Left lung (tissue), 10 donors: ENCODE results near the gene RPS6KA2. TPM values are rescaled to one million over a fixed set of nuclear protein-coding genes. Genes with fewer than 3 reads are reported as not detected.

ENCODE experiments used
- ATAC-seq: fragments of 200-7000 bp; cut with Tn5 transposase; one replicate; pipeline ENCODE4 v1.9.1; 2020; ENCODE audit warnings: moderate library complexity
- DNase-seq, 4 donors: peaks; one replicate each; pipeline ENCODE4 v3.0.0-alpha.2; 2013 to 2020
- H3K27ac ChIP-seq, 2 donors: fragments of 200-600 bp; sonication (generic) in 1 of 2; one replicate each; pipeline versions ENCODE4 v1.5.0 to v1.8.0; 2020 to 2021
- H3K27me3 ChIP-seq, 2 donors: fragments of 200-600 bp; sonication (generic) in 1 of 2; one replicate each; pipeline versions ENCODE4 v1.5.0 to v1.8.0; 2020 to 2021
- H3K36me3 ChIP-seq, 2 donors: fragments of 200-600 bp; sonication (generic) in 1 of 2; one replicate each; pipeline versions ENCODE4 v1.5.0 to v1.8.0; 2020 to 2021
- H3K4me1 ChIP-seq, 2 donors: fragments of 200-600 bp; one replicate each; pipeline ENCODE4 v1.8.0; 2021
- H3K4me3 ChIP-seq, 2 donors: fragments of 200-600 bp; sonication (generic) in 1 of 2; one replicate each; pipeline versions ENCODE4 v1.5.0 to v1.8.0; 2020 to 2021; ENCODE audit warnings: mild to moderate bottlenecking in 1 of 2
- H3K9me3 ChIP-seq, 2 donors: fragments of 200-600 bp; sonication (generic) in 1 of 2; one replicate each; pipeline versions ENCODE4 v1.5.0 to v1.8.0; 2020 to 2021
- CTCF ChIP-seq, 2 donors: fragments of 200-600 bp; sonication (generic) in 1 of 2; IDR thresholded peaks; one replicate each; pipeline versions ENCODE4 v1.5.0 to v1.8.0; 2021; ENCODE audit warnings: antibody characterized with exemption in 2 of 2
- intact Hi-C, 2 donors: fragments of 100-400 bp; cut with DNase I; formaldehyde crosslinking; loops; one replicate each; pipeline versions ENCODE4 v1.11.2 to v1.14.2; 2022
- polyA plus RNA-seq, 6 donors: library from polyadenylated mRNA; unstranded; fragments of 120-200 nt; gene quantifications; one replicate each; pipeline ENCODE4 v1.2.1, GENCODE V29; 2013; ENCODE audit not compliant: insufficient read length in 6 of 6
- total RNA-seq, 2 donors: library from RNA; stranded (reverse); fragmentation: NEBNext Ultra II Directional; extraction: Animal tissue kit (Norgen Biotek cat#: 25700); gene quantifications; one replicate each; pipeline ENCODE4 v1.2.1, GENCODE V29; 2021
- donor health status: DM: no; HTN: yes; CAD: no.
- donor health status: DM: no; HTN: no; CAD: no.

RPS6KA2 gene
- total and polyA plus RNA-seq, 8 donors, result 42.0 to 160 (median 48.0) TPM

DNA sequence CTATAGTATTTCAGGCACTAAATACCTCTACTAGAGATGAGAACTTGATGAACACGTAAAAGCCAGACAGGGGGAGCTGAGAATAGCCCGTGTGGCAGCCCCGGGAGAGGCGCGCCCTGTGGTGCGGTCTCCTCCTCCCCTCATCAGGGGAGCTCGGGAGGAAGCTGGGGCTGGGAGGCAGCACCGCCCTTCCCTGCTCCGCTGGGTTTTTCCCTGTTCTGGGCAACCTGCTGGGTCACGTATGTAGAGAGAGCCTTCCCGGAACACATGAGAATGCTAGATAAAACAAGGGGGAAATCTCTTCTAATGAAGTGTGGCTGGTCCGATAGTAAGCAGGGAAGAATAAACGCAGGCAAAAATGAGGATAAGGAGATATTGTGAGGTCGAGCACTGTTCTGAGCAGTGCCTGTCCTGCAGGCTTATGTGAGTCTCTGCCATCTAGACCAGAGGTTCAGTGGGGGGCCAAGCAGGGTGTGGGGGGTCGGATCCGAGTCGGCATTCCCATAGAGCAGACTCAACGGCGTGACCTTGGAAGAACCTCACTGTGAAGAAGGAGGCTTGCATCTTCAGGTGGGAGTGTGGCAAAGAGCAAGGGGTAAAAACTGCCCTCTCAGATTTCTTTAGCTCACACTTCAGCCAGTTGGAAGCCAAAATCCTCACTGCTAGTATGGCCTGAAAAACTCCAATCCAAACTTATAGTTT lies 13.4 kb upstream of the RPS6KA2 start:
- DNase-seq, result peak in 2 of 4 donors; percentile 63 to 88
- Histone ChIP-seq H3K27ac (peak overlapping the region; percentile 3 to 40), H3K36me3 (no peaks in the 10 kb centered on the region), H3K4me1 (peaks cover 0 to 29% of the 10 kb centered on the region in 2 donors), H3K4me3 (no peak overlapping the region), H3K9me3 (no peaks in the 10 kb centered on the region), H3K27me3 (peaks cover 0 to 5% of the 10 kb centered on the region in 2 donors)
- TF ChIP-seq CTCF (IDR thresholded peaks at IDR 0.05), result no peak
- peak; percentile 94 for ATAC-seq
- intact Hi-C loops, result no loop called here

DNA sequence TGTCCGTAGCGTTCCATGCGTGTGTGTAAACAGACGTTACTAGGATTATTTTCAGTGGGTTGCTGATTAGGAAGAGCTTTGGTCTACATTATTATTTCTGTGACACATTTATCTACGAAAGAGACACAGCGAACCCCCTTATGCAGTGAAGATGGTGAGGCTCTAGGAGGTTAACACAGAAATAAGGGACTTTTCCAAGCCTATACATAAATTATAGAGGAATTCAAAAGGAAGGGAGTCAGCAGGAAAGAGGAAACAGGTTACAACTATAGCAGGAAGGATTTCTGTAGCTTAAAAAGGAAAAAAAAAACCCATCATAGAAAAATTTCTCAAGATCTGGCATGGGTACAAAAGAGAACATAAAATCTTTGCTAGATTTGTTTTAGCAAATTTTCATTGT lies 12.9 kb upstream of the RPS6KA2 start:
- intact Hi-C loops, result no loop called here
- H3K4me3 ChIP-seq, result no peak overlapping the region
- H3K9me3 ChIP-seq, result no peaks in the 10 kb centered on the region
- TF ChIP-seq CTCF (IDR thresholded peaks at IDR 0.05), result no peak
- ATAC-seq (no peak), DNase-seq (no peak)
- peak overlapping the region; percentile 3 to 40 for H3K27ac ChIP-seq
- H3K4me1 ChIP-seq, result peaks cover 0 to 29% of the 10 kb centered on the region in 2 donors
- H3K27me3 ChIP-seq, result peaks cover 0 to 5% of the 10 kb centered on the region in 2 donors
- H3K36me3 ChIP-seq, result no peaks in the 10 kb centered on the region

DNA sequence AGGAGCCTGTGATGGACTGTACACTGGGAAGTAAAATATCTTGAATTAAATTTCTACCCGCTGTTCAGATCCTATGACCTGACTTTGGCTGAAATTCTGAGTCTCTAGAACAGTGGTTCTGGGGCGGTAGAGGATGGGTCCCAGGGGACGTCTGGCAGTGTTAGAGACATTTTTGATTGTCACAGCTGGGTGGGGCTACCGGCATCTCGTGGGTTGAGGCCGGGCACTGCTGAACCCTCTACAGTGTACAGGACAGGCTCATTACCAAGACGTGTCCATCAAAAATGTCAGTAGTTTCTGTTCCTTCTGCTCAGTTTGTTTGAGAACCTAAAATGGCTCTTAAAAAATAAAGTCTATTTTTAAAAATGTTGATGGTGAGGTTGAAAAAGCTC lies 11.5 kb upstream of the RPS6KA2 start:
- no peak for ATAC-seq
- H3K9me3 ChIP-seq, result no peaks in the 10 kb centered on the region
- DNase-seq, result no peak
- H3K4me1 ChIP-seq, result peaks cover 0 to 37% of the 10 kb centered on the region in 2 donors
- no peaks in the 10 kb centered on the region for H3K36me3 ChIP-seq
- TF ChIP-seq CTCF (IDR thresholded peaks at IDR 0.05), result no peak
- peaks cover 0 to 5% of the 10 kb centered on the region in 2 donors for H3K27me3 ChIP-seq
- intact Hi-C loops, result no loop called here
- H3K27ac ChIP-seq, result no peak overlapping the region
- H3K4me3 ChIP-seq, result no peak overlapping the region

GRCh38 chr6:166637812-166638572 lies 10.9 kb upstream of the RPS6KA2 start:
- Histone ChIP-seq H3K9me3 (no peaks in the 10 kb centered on the region), H3K4me3 (no peak overlapping the region), H3K36me3 (no peaks in the 10 kb centered on the region), H3K4me1 (peaks cover 0 to 43% of the 10 kb centered on the region in 2 donors), H3K27ac (peak overlapping the region in 1 of 2 donors; percentile 70), H3K27me3 (peaks cover 0 to 5% of the 10 kb centered on the region in 2 donors)
- no peak for TF ChIP-seq CTCF (IDR thresholded peaks at IDR 0.05)
- no peak for ATAC-seq
- intact Hi-C loops, result no loop called here
- no peak for DNase-seq

GRCh38 chr6:166636934-166637333 lies 9.9 kb upstream of the RPS6KA2 start:
- H3K27me3 ChIP-seq, result peaks cover 0 to 5% of the 10 kb centered on the region in 2 donors
- no peak for DNase-seq
- intact Hi-C loops, result no loop called here
- TF ChIP-seq CTCF (IDR thresholded peaks at IDR 0.05), result no peak
- peaks cover 0 to 44% of the 10 kb centered on the region in 2 donors for H3K4me1 ChIP-seq
- H3K27ac ChIP-seq, result peak overlapping the region; percentile 65 to 70
- no peaks in the 10 kb centered on the region for H3K9me3 ChIP-seq
- no peaks in the 10 kb centered on the region for H3K36me3 ChIP-seq
- no peak overlapping the region for H3K4me3 ChIP-seq
- no peak for ATAC-seq
